GM03348 (cell line): ENCODE measurements around the gene ABTB2.
A peak's percentile ranks its signal among the peaks of the same experiment; 100 is the strongest.

Experiments
- DNase-seq: peaks from one replicate; pipeline ENCODE4 v3.0.0; 2012; ENCODE audit warnings: low spot score

The ABTB2 gene

GRCh38 chr11:34209809-34210208, 148.0 kb downstream of the ABTB2 start:
- DNase-seq: no peak

- no peak for DNase-seq
These were observed 149.3 kb downstream of the ABTB2 start for GRCh38 chr11:34208266-34209135.

GRCh38 chr11:34207487-34208180, 150.2 kb downstream of the ABTB2 start:
- no peak for DNase-seq

- no peak for DNase-seq
These were observed 151.2 kb downstream of the ABTB2 start for GRCh38 chr11:34206407-34207300.

- no peak for DNase-seq
These were observed 152.3 kb downstream of the ABTB2 start for GRCh38 chr11:34205326-34206035.

GRCh38 chr11:34204396-34205279, 153.2 kb downstream of the ABTB2 start:
- DNase-seq: no peak

- DNase-seq: no peak
These were observed 154.4 kb downstream of the ABTB2 start for GRCh38 chr11:34203377-34203871.

- DNase-seq: no peak
These were observed 156.7 kb downstream of the ABTB2 start for GRCh38 chr11:34201129-34201528.

GRCh38 chr11:34199525-34199924, 158.3 kb downstream of the ABTB2 start:
- DNase-seq: no peak

- no peak for DNase-seq
These were observed 159.3 kb downstream of the ABTB2 start for GRCh38 chr11:34198523-34198922.

- no peak for DNase-seq
These were observed 160.6 kb downstream of the ABTB2 start for GRCh38 chr11:34197256-34197655.

- DNase-seq: peak; percentile 37
These were observed 163.1 kb downstream of the ABTB2 start for GRCh38 chr11:34194576-34195335.

GRCh38 chr11:34192481-34193401, 165.1 kb downstream of the ABTB2 start:
- peak; percentile 93 for DNase-seq

- DNase-seq: no peak
These were observed 166.2 kb downstream of the ABTB2 start for GRCh38 chr11:34191578-34191977.

- DNase-seq: no peak
These were observed 167.3 kb downstream of the ABTB2 start for GRCh38 chr11:34190192-34191139.

GRCh38 chr11:34189191-34189590, 168.6 kb downstream of the ABTB2 start:
- no peak for DNase-seq

GRCh38 chr11:34188181-34188580, 169.6 kb downstream of the ABTB2 start:
- DNase-seq: no peak
